A549 (cell line): ENCODE measurements around the gene S100A11.

Experiments
- CEBPB ChIP-seq, 2 experiments: fragments of >200 bp in 1 of 2; sonication (Bioruptor Twin) in 1 of 2; formaldehyde crosslinking in 1 of 2; IDR thresholded peaks; 2 replicates each; pipeline ENCODE4 v1.6.1; 2012 to 2016
- CTCF ChIP-seq: fragments of >200 bp; sonication (Bioruptor Twin); formaldehyde crosslinking; IDR thresholded peaks from 3 replicates; pipeline ENCODE4 v1.5.1; 2016
- ELK1 ChIP-seq: fragments of 150-350 bp; IDR thresholded peaks from 2 replicates; pipeline ENCODE4 v1.6.1; 2014; ENCODE audit warnings: low read depth, mild to moderate bottlenecking, low read length
- MAX ChIP-seq: IDR thresholded peaks from 2 replicates; pipeline ENCODE4 v1.6.1; 2012
- NR3C1 ChIP-seq: fragments of >200 bp; sonication (Bioruptor Twin); formaldehyde crosslinking; IDR thresholded peaks from 3 replicates; pipeline ENCODE4 v1.6.1; 2017
- POLR2A ChIP-seq: IDR thresholded peaks from 2 replicates; pipeline ENCODE4 v1.6.1; 2012; ENCODE audit warnings: mild to moderate bottlenecking, low read length
- RCOR1 ChIP-seq: fragments of 150-350 bp; IDR thresholded peaks from 2 replicates; pipeline ENCODE4 v1.6.1; 2014; ENCODE audit warnings: antibody characterized with exemption, low read length, low read depth
- SMC3 ChIP-seq: fragments of >200 bp; sonication (Bioruptor Twin); formaldehyde crosslinking; IDR thresholded peaks from 3 replicates; pipeline ENCODE4 v1.6.1; 2018; ENCODE audit warnings: inconsistent platforms
- USF2 ChIP-seq: fragments of 450-650 bp; IDR thresholded peaks from 2 replicates; pipeline ENCODE4 v1.6.1; 2014; ENCODE audit warnings: antibody characterized with exemption
- ZFP36 ChIP-seq: fragments of 450-650 bp; IDR thresholded peaks from 2 replicates; pipeline ENCODE4 v1.6.1; 2014; ENCODE audit warnings: borderline replicate concordance; ENCODE audit not compliant: partially characterized antibody

GRCh38 chr1:152013664-152014237 is 23.1 kb downstream of the S100A11 start:
- no peak for TF ChIP-seq USF2
- TF ChIP-seq MAX: no peak
- no peak for TF ChIP-seq ZFP36
- TF ChIP-seq CTCF: peak; percentile 70
- TF ChIP-seq POLR2A: no peak
- TF ChIP-seq NR3C1: no peak
- no peak for TF ChIP-seq CEBPB (IDR thresholded peaks at IDR 0.05)
- TF ChIP-seq SMC3: peak; percentile 82
- TF ChIP-seq ELK1: no peak
- TF ChIP-seq RCOR1: no peak
